Epithelial cell of proximal tubule (primary cell): Measurements from ENCODE around the gene GRID1. TPM values are rescaled to one million over a fixed set of nuclear protein-coding genes. Genes with fewer than 3 reads are reported as not detected.

ENCODE experiments used
- DNase-seq: peaks from one replicate; pipeline ENCODE4 v3.0.0-alpha.2; 2011; ENCODE audit warnings: low read depth
- H3K4me3 ChIP-seq: 2 replicates; pipeline ENCODE4 v1.5.1; 2011; ENCODE audit warnings: low read depth, mild to moderate bottlenecking, low read length
- total RNA-seq: library from RNA; depleted of rRNA; stranded (reverse); fragments of >200 nt; gene quantifications from 2 replicates; pipeline ENCODE4 v1.2.3, GENCODE V29; 2015
- TF ChIP-seq, protein P1 (sequence below): conservative IDR thresholded peaks from 2 replicates; pipeline ENCODE4 v1.5.1; 2012; ENCODE audit warnings: low read depth, mild to moderate bottlenecking, low read length

The GRID1 gene
- total RNA-seq, 1 donor from 2014 or later: 0.52 TPM

DNA sequence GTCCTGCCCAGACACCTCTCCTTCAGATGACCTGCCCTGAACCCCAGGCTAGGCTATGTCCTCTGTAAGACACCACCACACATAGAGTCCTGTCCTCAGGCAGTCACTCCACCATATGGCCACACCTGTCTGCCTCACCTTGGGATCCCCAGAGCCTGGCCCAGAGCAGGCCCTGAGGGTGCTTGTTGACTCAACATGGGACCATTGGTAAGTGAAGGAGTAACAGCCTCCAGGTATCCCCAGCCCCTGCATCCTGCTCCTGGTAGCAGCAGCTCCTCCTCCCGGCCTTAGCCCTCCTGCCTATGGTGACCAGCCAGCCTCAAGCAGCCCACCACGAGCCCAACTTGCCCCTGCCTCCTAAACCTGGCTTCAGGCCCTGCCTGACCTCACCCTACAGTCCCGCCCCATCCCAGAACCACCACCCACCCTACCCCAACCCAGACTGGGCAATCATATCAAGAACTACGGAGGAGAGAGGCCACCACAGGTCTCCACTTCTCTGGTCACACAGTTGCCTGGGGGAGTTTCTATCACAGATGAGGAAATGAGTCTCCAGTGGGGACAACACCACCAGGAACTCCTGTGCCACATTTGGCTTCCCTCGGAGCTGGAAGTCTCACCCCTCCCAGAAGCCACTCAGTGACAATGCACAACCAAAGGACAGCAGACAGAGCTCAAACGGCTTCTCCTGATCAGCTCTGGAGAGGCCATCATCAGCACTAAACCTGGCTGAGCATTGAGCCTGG lies 136.6 kb downstream of the GRID1 start:
- no peak for DNase-seq
- TF ChIP-seq, protein P1, sequence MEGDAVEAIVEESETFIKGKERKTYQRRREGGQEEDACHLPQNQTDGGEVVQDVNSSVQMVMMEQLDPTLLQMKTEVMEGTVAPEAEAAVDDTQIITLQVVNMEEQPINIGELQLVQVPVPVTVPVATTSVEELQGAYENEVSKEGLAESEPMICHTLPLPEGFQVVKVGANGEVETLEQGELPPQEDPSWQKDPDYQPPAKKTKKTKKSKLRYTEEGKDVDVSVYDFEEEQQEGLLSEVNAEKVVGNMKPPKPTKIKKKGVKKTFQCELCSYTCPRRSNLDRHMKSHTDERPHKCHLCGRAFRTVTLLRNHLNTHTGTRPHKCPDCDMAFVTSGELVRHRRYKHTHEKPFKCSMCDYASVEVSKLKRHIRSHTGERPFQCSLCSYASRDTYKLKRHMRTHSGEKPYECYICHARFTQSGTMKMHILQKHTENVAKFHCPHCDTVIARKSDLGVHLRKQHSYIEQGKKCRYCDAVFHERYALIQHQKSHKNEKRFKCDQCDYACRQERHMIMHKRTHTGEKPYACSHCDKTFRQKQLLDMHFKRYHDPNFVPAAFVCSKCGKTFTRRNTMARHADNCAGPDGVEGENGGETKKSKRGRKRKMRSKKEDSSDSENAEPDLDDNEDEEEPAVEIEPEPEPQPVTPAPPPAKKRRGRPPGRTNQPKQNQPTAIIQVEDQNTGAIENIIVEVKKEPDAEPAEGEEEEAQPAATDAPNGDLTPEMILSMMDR: no peak
- H3K4me3 ChIP-seq: no peak overlapping the region

DNA sequence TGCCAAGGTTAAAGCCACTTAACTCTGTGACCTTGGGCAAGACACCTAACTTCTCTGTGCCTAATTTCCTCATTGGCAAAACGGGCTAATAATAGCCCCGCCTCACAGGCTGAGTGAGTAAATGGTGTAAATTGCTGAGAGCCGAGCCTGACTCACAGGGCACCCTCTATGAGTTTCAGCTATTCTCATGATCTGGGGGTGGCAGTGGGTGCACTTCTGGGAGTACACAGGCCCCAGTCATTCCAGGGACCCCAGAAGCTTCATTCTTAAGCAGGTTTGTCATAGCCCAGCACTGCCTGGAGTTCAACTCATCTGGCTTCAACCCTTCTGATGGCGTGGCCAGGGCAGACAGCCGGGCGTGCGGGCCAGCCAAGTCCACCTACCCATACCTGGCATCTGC lies 137.2 kb downstream of the GRID1 start:
- peak; percentile 15 for DNase-seq
- TF ChIP-seq, protein P1: no peak
- no peak overlapping the region for H3K4me3 ChIP-seq

DNA sequence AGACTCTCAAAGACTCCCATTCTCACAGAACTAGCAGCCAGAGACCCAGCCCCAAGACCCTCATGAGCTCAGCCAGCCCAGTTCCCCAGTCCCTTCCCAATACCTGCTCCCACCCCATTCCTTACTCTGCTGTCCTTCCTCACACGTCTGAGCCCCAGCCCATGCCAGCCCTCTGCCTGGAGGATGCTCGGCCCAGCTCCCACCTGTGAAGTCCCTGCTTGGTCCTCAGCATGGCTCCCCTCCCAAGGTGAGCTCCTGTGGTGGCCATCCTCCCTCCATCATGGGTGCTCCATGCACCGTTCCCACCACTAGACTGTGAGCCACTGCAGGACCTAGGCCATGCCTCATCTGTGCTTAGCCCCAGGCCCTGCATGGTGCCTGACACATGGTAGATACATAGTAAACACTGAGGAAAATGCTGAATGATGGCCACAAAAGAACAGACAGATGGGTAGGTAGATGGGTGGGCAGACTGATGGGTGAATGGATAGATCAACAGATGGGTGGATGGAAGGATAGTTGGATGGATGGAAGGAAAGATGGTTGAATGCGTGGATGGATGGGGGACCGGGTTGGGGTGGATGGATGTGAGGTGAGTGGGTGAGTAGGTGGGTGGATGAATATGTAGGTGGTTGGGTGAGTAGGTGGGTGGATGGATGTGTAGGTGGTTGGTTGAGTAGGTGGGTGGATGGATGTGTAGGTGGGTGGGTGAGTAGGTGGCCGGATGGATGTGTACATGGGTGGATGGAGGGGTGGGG lies 138.9 kb downstream of the GRID1 start:
- DNase-seq: no peak
- H3K4me3 ChIP-seq: no peak overlapping the region
- TF ChIP-seq, protein P1: no peak

DNA sequence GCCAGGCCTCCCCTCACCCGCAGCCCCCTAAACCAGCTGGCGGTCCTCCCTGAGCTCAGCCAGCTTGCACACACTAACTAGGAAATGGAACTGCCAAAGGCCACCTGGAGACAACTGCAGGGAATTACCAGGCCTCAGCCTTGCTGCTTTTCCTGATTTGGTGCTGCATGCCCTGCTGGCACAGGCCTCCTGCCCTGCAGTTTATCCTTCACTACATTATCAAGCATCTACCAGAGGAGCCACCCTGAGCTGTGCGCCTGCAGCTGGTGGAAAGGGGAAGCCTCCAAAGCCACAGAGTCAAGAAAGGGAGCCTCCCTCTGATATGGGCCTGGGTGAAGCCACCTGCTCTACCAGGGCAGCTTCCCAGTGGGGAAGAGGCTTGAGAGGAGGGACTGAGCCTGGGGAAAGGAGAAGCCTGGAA lies 139.8 kb downstream of the GRID1 start:
- TF ChIP-seq, protein P1: peak; percentile 22
- no peak for DNase-seq
- H3K4me3 ChIP-seq: no peak overlapping the region

DNA sequence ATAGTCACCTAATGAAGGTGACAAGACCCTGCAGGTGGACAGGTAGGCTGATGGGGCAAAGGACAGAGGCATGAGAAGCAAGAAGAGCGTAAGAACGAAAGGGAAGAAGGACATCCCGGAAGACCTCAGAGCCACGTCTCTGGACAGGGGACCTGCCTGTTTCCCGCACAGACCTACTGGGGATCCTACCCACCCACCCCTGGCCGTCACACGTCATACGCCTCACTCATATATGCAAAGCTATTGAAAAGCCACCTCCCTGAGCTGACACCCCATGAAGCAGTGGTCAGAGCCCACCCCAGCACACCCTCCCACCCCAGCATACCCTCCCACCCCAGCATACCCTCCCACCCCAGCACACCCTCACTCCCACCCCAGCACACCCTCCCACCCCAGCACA lies 140.6 kb downstream of the GRID1 start:
- H3K4me3 ChIP-seq: no peak overlapping the region

GRCh38 chr10:86225103-86225782 lies 141.4 kb downstream of the GRID1 start:
- DNase-seq: peak; percentile 74
- no peak overlapping the region for H3K4me3 ChIP-seq
- TF ChIP-seq, protein P1: no peak

More for the DNA sequence above, 140.6 kb downstream of the GRID1 start:
- TF ChIP-seq, protein P1: no peak
- DNase-seq: no peak
